HepG2 (cell line): ENCODE data around the gene GJC2. TPM values are rescaled to one million over a fixed set of nuclear protein-coding genes. Genes with fewer than 3 reads are reported as not detected.
A peak's percentile ranks its signal among the peaks of the same experiment; 100 is the strongest.

ENCODE experiments used
- ATAC-seq: fragments of 200-7000 bp; cut with Tn5 transposase; 3 replicates; pipeline ENCODE4 v1.9.1; 2020; ENCODE audit warnings: mild to moderate bottlenecking, moderate library complexity
- BruUV-seq: library from RNA; stranded (reverse); fragments of 400-500 nt; replicated peaks from 2 replicates; lab custom pipeline; 2021; lab: Mats Ljungman, UMichigan
- CTCF ChIA-PET: fragments of 300-600 bp; formaldehyde crosslinking; extraction: SDS; loops from one replicate; lab custom pipeline; 2021; ENCODE audit warnings: low total read pairs, inconsistent platforms, low intra/inter-chr PET ratio; lab: Yijun Ruan, JAX
- POLR2A ChIA-PET: fragments of 350-600 bp; sonication (Branson Sonifier 250); formaldehyde crosslinking; loops from one replicate; lab custom pipeline; 2020; ENCODE audit warnings: antibody characterized with exemption, inconsistent platforms; lab: Yijun Ruan, JAX
- DNase-seq: peaks from one replicate; pipeline ENCODE4 v3.0.0-alpha.2; 2015; ENCODE audit warnings: low spot score
- FAIRE-seq: peaks from 3 replicates; lab custom pipeline; 2011; peaks lifted over from hg19 to GRCh38; lab: Jason Lieb, UNC
- H2AFZ ChIP-seq: one replicate; pipeline ENCODE4 v1.6.1; 2011; ENCODE audit warnings: low read length, inconsistent platforms
- H3K27ac ChIP-seq: fragments of 300-600 bp; 3 replicates; pipeline ENCODE4 v1.8.0; 2011; ENCODE audit warnings: mixed run types, mild to moderate bottlenecking, mixed read lengths, low read length, inconsistent platforms; ENCODE audit not compliant: insufficient read depth; ENCODE audit errors: extremely low read length
- H3K27me3 ChIP-seq, 2 experiments: fragments of 200-600 bp in 1 of 2; 2 replicates in 1 of 2; 3 replicates in 1 of 2; pipeline versions ENCODE4 v1.6.0 to v1.8.0; 2011; ENCODE audit warnings: low read length in 2 of 2, mild to moderate bottlenecking in 2 of 2, moderate library complexity in 2 of 2, inconsistent platforms in 1 of 2; ENCODE audit not compliant: insufficient read depth in 2 of 2, control insufficient read depth in 1 of 2
- H3K36me3 ChIP-seq, 2 experiments: fragments of 200-600 bp in 1 of 2; replicated peaks in 1 of 2; 2 replicates in 1 of 2; 3 replicates in 1 of 2; pipeline versions ENCODE4 v1.5.1 to v1.8.0; 2011; ENCODE audit warnings: low read length in 2 of 2, inconsistent platforms in 1 of 2; ENCODE audit not compliant: insufficient read depth in 2 of 2, control insufficient read depth in 1 of 2
- H3K4me1 ChIP-seq: 2 replicates; pipeline ENCODE4 v1.5.1; 2012; ENCODE audit warnings: low read length, inconsistent platforms; ENCODE audit not compliant: insufficient read depth
- H3K4me2 ChIP-seq: 2 replicates; pipeline ENCODE4 v1.6.0; 2011; ENCODE audit warnings: low read depth, low read length, inconsistent platforms
- H3K4me3 ChIP-seq, 3 experiments: fragments of 200-600 bp in 1 of 3; sonication (generic), shearing (Covaris generic) in 1 of 3; replicated peaks in 1 of 3; 2 replicates each; pipeline ENCODE4 v1.5.1; 2011 to 2016; ENCODE audit warnings: low read length in 3 of 3, inconsistent platforms in 2 of 3, low read depth in 2 of 3, mild to moderate bottlenecking in 2 of 3, control low read depth in 1 of 3, mixed read lengths in 1 of 3; ENCODE audit not compliant: insufficient read depth in 1 of 3
- H3K79me2 ChIP-seq: one replicate; pipeline ENCODE4 v1.6.1; 2011; ENCODE audit warnings: low read length, inconsistent platforms; ENCODE audit not compliant: insufficient read depth
- H3K9ac ChIP-seq: 2 replicates; pipeline ENCODE4 v1.6.0; 2011; ENCODE audit warnings: mild to moderate bottlenecking, low read depth, low read length, inconsistent platforms; ENCODE audit not compliant: insufficient read depth
- H3K9me3 ChIP-seq: 2 replicates; pipeline ENCODE4 v1.5.1; 2012; ENCODE audit warnings: mild to moderate bottlenecking, low read length
- H4K20me1 ChIP-seq: 2 replicates; pipeline ENCODE4 v1.6.0; 2011; ENCODE audit warnings: inconsistent platforms, mild to moderate bottlenecking, low read length, moderate library complexity; ENCODE audit not compliant: insufficient read depth
- ATF7 ChIP-seq, 2 experiments: fragments of 450-650 bp in 1 of 2; sonication (generic) in 1 of 2; formaldehyde crosslinking in 1 of 2; IDR thresholded peaks; 2 replicates each; pipeline versions ENCODE4 v1.4.0 to v1.6.1; 2016 to 2020; ENCODE audit warnings: antibody characterized with exemption in 1 of 2, mild to moderate bottlenecking in 1 of 2, missing genetic modification reagents in 1 of 2
- BATF2 ChIP-seq: sonication (generic); formaldehyde crosslinking; IDR thresholded peaks from 2 replicates; pipeline ENCODE4 v1.8.0; 2022; ENCODE audit warnings: mild to moderate bottlenecking, missing genetic modification reagents, moderate library complexity
- EP300 ChIP-seq, 3 experiments: sonication (generic) in 1 of 3; formaldehyde crosslinking in 1 of 3; IDR thresholded peaks; 2 replicates each; pipeline versions ENCODE4 v1.5.1 to v1.6.1; 2011 to 2020; ENCODE audit warnings: low read depth in 2 of 3, low read length in 2 of 3, borderline replicate concordance in 1 of 3, improper control_type of control experiment in 1 of 3, mild to moderate bottlenecking in 1 of 3, missing genetic modification reagents in 1 of 3, moderate library complexity in 1 of 3
- HBP1 ChIP-seq: IDR thresholded peaks from 2 replicates; pipeline ENCODE4 v1.6.1; 2016; ENCODE audit warnings: low read depth, control low read depth
- JDP2 ChIP-seq: sonication (generic); formaldehyde crosslinking; IDR thresholded peaks from 2 replicates; pipeline ENCODE4 v1.8.1; 2022; ENCODE audit warnings: missing genetic modification reagents, borderline replicate concordance
- LCORL ChIP-seq, 2 experiments: fragments of 450-650 bp in 1 of 2; sonication (generic) in 1 of 2; formaldehyde crosslinking in 1 of 2; IDR thresholded peaks; 2 replicates each; pipeline versions ENCODE4 v1.5.0 to v1.6.1; 2017 to 2020; ENCODE audit warnings: antibody characterized with exemption in 1 of 2, missing genetic modification reagents in 1 of 2
- MXI1 ChIP-seq: IDR thresholded peaks from 3 replicates; pipeline ENCODE4 v1.6.1; 2012; ENCODE audit warnings: low read depth, low read length, inconsistent platforms, borderline replicate concordance
- RARA ChIP-seq: IDR thresholded peaks from 2 replicates; pipeline ENCODE4 v1.6.1; 2016; ENCODE audit warnings: missing genetic modification reagents, missing compliant biosample characterization
- SOX5 ChIP-seq: IDR thresholded peaks from 2 replicates; pipeline ENCODE4 v1.6.1; 2016; ENCODE audit warnings: borderline replicate concordance
- SP1 ChIP-seq, 2 experiments: fragments of 450-650 bp in 1 of 2; sonication (generic) in 1 of 2; formaldehyde crosslinking in 1 of 2; IDR thresholded peaks; 2 replicates each; pipeline versions ENCODE4 v1.4.0 to v1.6.1; 2016 to 2020; ENCODE audit warnings: missing genetic modification reagents in 1 of 2
- THAP7 ChIP-seq: sonication (generic); formaldehyde crosslinking; IDR thresholded peaks from 2 replicates; pipeline ENCODE4 v1.8.1; 2023; ENCODE audit warnings: mild to moderate bottlenecking, missing genetic modification reagents
- TSC22D2 ChIP-seq: sonication (generic); formaldehyde crosslinking; IDR thresholded peaks from 2 replicates; pipeline ENCODE4 v1.5.1; 2020; ENCODE audit warnings: missing genetic modification reagents, mild to moderate bottlenecking, borderline replicate concordance
- ZC3H13 ChIP-seq: sonication (generic); formaldehyde crosslinking; IDR thresholded peaks from 2 replicates; pipeline ENCODE4 v1.8.1; 2023; ENCODE audit warnings: mild to moderate bottlenecking, missing genetic modification reagents, moderate library complexity
- ZNF367 ChIP-seq: sonication (generic); formaldehyde crosslinking; IDR thresholded peaks from 2 replicates; pipeline ENCODE4 v1.4.0; 2020; ENCODE audit warnings: missing genetic modification reagents, borderline replicate concordance
- ZNF605 ChIP-seq: sonication (generic); formaldehyde crosslinking; IDR thresholded peaks from 2 replicates; pipeline ENCODE4 v1.8.0; 2022; ENCODE audit warnings: mild to moderate bottlenecking, missing genetic modification reagents
- ZNF850 ChIP-seq: sonication (generic); formaldehyde crosslinking; conservative IDR thresholded peaks from 2 replicates; pipeline ENCODE4 v1.9.0; 2021; ENCODE audit warnings: mild to moderate bottlenecking, missing genetic modification reagents
- WGBS: methylation state at CpG from one replicate; pipeline ENCODE4 v1.1.6; 2017; ENCODE audit warnings: low lambda C conversion rate; 5-methylcytosine and 5-hydroxymethylcytosine counted together
- in situ Hi-C: cut with HindIII; loops from 2 replicates; pipeline ENCODE4 v1.10.0; 2017; ENCODE audit warnings: low pct_unique_long_range_greater_than_20kb; ENCODE audit not compliant: extremely low pct_ligation_motif_present
- intact Hi-C: fragments of 100-400 bp; cut with micrococcal nuclease; formaldehyde crosslinking; loops from one replicate; pipeline ENCODE4 v1.10.0; 2022; ENCODE audit not compliant: unreplicated experiment
- polyA plus RNA-seq, 8 experiments: library from polyadenylated mRNA; depleted of rRNA in 3 of 8; stranded (reverse) in 7 of 8; unstranded in 1 of 8; fragments of >200 nt; fragmentation: Illumina TruSeq in 4 of 8; extraction: Trizol in 4 of 8; gene quantifications; 2 replicates each; pipeline versions ENCODE4 v1.2.1 to v1.2.3, GENCODE V29; 2011 to 2016; ENCODE audit warnings: low read depth in 4 of 8, missing spikeins in 1 of 8, mixed read lengths in 1 of 8; ENCODE audit not compliant: insufficient read depth in 1 of 8
- total RNA-seq, 5 experiments: library from RNA; depleted of rRNA; stranded (reverse); fragments of >200 nt; fragmentation: Illumina TruSeq; extraction: Trizol; gene quantifications; 2 replicates each; pipeline ENCODE4 v1.2.3, GENCODE V29; 2016; ENCODE audit warnings: low read depth in 1 of 5
- TF ChIP-seq, protein P1 (sequence below): sonication (generic); formaldehyde crosslinking; conservative IDR thresholded peaks from 2 replicates; pipeline ENCODE4 v1.4.0; 2020; ENCODE audit warnings: missing genetic modification reagents

Gene GJC2
- total and polyA plus RNA-seq, 2 of the 13 experiments (the other 11 are each of a cell fraction or from before 2014, with no cell fraction given): 1.6 to 3.8 TPM

DNA sequence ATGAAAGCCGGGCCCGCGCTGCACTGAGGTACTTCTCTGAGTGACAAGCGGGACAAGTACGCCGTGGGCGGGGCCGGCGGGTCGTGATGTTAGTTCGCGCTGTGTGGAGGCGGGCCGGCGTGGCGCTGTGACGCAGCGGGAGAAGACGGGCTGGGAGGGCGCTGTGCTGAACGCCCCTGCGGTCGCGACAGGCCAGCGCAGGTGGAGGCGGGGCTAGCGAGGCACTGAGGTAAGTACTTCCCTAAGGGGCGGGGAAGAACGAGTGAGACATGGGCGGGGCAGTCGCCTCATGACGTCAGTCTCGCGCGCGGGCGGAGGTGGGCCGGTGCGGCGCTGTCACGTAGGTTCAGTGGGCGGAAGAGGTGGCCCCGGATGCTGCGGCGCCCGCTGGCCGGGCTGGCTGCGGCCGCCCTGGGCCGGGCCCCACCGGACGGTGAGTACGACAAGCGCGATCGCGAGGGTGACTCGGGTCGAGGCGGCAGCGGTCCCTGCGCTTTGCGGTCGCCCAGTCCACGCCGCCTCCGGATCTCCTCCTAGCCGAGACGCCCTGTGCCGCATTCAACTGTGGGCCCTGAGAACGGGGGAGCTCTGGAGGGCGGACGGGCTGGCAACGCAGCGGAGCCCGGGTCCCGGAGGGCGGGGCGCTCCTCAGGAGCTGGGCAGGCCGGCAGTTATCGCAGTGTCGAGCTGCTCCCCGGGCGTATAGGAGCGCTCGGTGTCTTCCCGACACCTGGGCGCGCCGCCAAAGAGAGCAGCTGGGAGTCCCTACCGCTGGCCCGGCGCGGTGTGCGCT, 9.6 kb upstream of the GJC2 start, which contains the start of gene GUK1:
GUK1 (plus strand) TSS at position 349 of the 793 bp plus-strand sequence; CDS start at position 373, 24 bp downstream.
- H3K4me3 ChIP-seq: peak within 1 kb of the TSS; percentile 94 to 98 (median 96)
- intact Hi-C loops: loop anchor here (1.0 to 2.0 kb wide), 3 partner anchors 9 to 29 kb away; no protein-coding TSS in a partner anchor
- TSS peak; percentile 81 for BruUV-seq
- peak; percentile 90 for ATAC-seq
- ChIA-PET POLR2A (interaction anchor here (1.3 to 5.6 kb wide), 3 partner anchors 10 to 25 kb away, joined by 11 to 38 read pairs (median 11); partner anchors contain the start of genes GJC2 and IBA57), CTCF (interaction anchor here (0.7 kb wide), 1 partner anchor 25 kb away, joined by 3 read pairs; the partner anchor contains the start of gene IBA57)
- FAIRE-seq: peak; percentile 86
- H3K9ac ChIP-seq: peak within 1 kb of the TSS; percentile 97
- no peaks in the 10 kb centered on the region for H3K9me3 ChIP-seq
- peak within 1 kb of the TSS; percentile 75 for H3K27ac ChIP-seq
- no peaks in the 10 kb centered on the region; a peak in 1 of 5 replicates for H3K27me3 ChIP-seq
- under 1% methylated on average over 18 of the region's 95 CpGs for WGBS
- peaks cover 46% of the 10 kb centered on the region for H3K79me2 ChIP-seq
- peak within 1 kb of the TSS; percentile 62 for H2AFZ ChIP-seq
- H3K36me3 ChIP-seq: peaks cover under 1 to 2% of the 10 kb centered on the region in 2 experiments; a peak in 3 of 5 replicates
- H3K4me1 ChIP-seq: peaks cover 42% of the 10 kb centered on the region
- DNase-seq: peak; percentile 96
- in situ Hi-C loops: loop anchor here (5.0 kb wide), 1 partner anchor 37 kb away; no protein-coding TSS in a partner anchor
- H4K20me1 ChIP-seq: peaks cover 17% of the 10 kb centered on the region; the same call in 1 of the 2 replicates
- peak within 1 kb of the TSS; percentile 95 for H3K4me2 ChIP-seq
- no peak for TF ChIP-seq JDP2 (CRISPR knock-in tag)
- 0 out of 2 replicates have a peak, but pooled peaks have one; percentile 36 for TF ChIP-seq SP1 (IDR thresholded peaks at IDR 0.05)
- peak; percentile 96 for TF ChIP-seq SP1 (CRISPR knock-in tag; IDR thresholded peaks at IDR 0.05)
- 0 out of 2 replicates have a peak, but pooled peaks have one; percentile 19 for TF ChIP-seq THAP7
- TF ChIP-seq ZNF367: no peak
- TF ChIP-seq ZNF850: no peak
- TF ChIP-seq, protein P1, sequence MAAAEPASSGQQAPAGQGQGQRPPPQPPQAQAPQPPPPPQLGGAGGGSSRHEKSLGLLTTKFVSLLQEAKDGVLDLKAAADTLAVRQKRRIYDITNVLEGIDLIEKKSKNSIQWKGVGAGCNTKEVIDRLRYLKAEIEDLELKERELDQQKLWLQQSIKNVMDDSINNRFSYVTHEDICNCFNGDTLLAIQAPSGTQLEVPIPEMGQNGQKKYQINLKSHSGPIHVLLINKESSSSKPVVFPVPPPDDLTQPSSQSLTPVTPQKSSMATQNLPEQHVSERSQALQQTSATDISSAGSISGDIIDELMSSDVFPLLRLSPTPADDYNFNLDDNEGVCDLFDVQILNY (CRISPR knock-in tag): no peak
- no peak for TF ChIP-seq HBP1
- TF ChIP-seq BATF2 (CRISPR knock-in tag): no peak
- TF ChIP-seq LCORL (IDR thresholded peaks at IDR 0.05): no peak
- no peak; the same call in none of the 2 replicates for TF ChIP-seq LCORL (CRISPR knock-in tag; IDR thresholded peaks at IDR 0.05)
- TF ChIP-seq SOX5 (CRISPR knock-in tag): no peak
- TF ChIP-seq MXI1: no peak; the same call in 1 of the 3 replicates
- no peak; the same call in 1 of the 2 replicates for TF ChIP-seq ZC3H13 (CRISPR knock-in tag)
- TF ChIP-seq ATF7 (IDR thresholded peaks at IDR 0.05): peak; percentile 93
- TF ChIP-seq ATF7 (CRISPR knock-in tag; IDR thresholded peaks at IDR 0.05): peak; percentile 84
- no peak for TF ChIP-seq EP300 (IDR thresholded peaks at IDR 0.05; ENCODE audit: low read depth in 2 of 2, low read length in 2 of 2)
- TF ChIP-seq EP300 (CRISPR knock-in tag; IDR thresholded peaks at IDR 0.05; ENCODE audit: borderline replicate concordance): no peak
- no peak; the same call in 1 of the 2 replicates for TF ChIP-seq ZNF605 (CRISPR knock-in tag)
- no peak for TF ChIP-seq RARA
- TF ChIP-seq TSC22D2 (CRISPR knock-in tag): no peak
